Measurements from ENCODE around the gene VPS18. TPM values are rescaled to one million over a fixed set of nuclear protein-coding genes. Genes with fewer than 3 reads are reported as not detected.

VPS18 gene
- total RNA-seq, 2 experiments from 2014 or later = 17.8 to 18.4 TPM

- H3K9me3 Mint-ChIP-seq (ENCODE audit: insufficient read depth) = no peaks in the 10 kb centered on the region
- H3K36me3 Mint-ChIP-seq (ENCODE audit: low read depth) = no peaks in the 10 kb centered on the region
- no peak overlapping the region for H3K27ac Mint-ChIP-seq
- CTCF ChIA-PET = interaction anchor here (3.2 to 10.5 kb wide), 3 partner anchors 14 to 22 kb away, joined by 32 to 97 read pairs (median 75); no protein-coding TSS in a partner anchor
- peak overlapping the region; percentile 2 for H3K4me3 Mint-ChIP-seq
- DNase-seq (no peak), ATAC-seq (no peak)
- H3K4me1 Mint-ChIP-seq (ENCODE audit: low read depth) = peaks cover 51% of the 10 kb centered on the region
- H3K27me3 Mint-ChIP-seq (ENCODE audit: low read depth) = peaks cover 73% of the 10 kb centered on the region
- POLR2A ChIA-PET = no interaction called here
Observed at GRCh38 chr15:40926659-40927494, 32.6 kb downstream of the VPS18 start.

DNA sequence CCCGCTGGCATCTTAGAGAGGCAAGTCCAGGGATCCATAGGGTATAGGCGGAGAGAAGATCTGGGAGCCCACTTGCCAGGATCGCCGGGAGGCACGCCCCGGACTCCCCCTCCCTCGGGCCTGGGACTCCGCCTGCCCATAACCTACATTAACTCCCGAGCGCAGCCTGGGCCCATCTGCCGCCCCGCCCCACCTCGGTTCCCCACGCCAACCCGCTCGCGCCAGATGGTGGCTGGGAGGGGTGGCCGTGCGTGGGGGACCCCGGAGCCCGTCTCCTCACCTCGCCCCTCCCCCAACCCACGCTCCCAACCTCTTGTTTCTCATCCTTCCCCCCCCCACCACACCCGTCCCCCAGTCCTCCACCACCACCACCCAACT is 33.2 kb downstream of the VPS18 start:
- Mint-ChIP-seq H3K36me3 (ENCODE audit: low read depth) (no peaks in the 10 kb centered on the region), H3K27me3 (ENCODE audit: low read depth) (peaks cover 76% of the 10 kb centered on the region), H3K9me3 (ENCODE audit: insufficient read depth) (no peaks in the 10 kb centered on the region), H3K27ac (no peak overlapping the region), H3K4me1 (ENCODE audit: low read depth) (peaks cover 57% of the 10 kb centered on the region), H3K4me3 (peak overlapping the region; percentile 2)
- ChIA-PET POLR2A (no interaction called here), CTCF (interaction anchor here (6.8 to 10.5 kb wide), 2 partner anchors 14 to 22 kb away, joined by 75 to 97 read pairs; no protein-coding TSS in a partner anchor)
- no peak for DNase-seq
- ATAC-seq = no peak

GRCh38 chr15:40927873-40928806 is 33.9 kb downstream of the VPS18 start:
- H3K4me3 Mint-ChIP-seq = peak overlapping the region; percentile 50
- ChIA-PET CTCF (interaction anchor here (0.7 to 10.5 kb wide), 4 partner anchors 13 to 69 kb away, joined by 3 to 97 read pairs (median 40); no protein-coding TSS in a partner anchor), POLR2A (no interaction called here)
- DNase-seq (no peak), ATAC-seq (peak; percentile 11)
- H3K27ac Mint-ChIP-seq = no peak overlapping the region
- H3K9me3 Mint-ChIP-seq (ENCODE audit: insufficient read depth) = no peaks in the 10 kb centered on the region
- H3K36me3 Mint-ChIP-seq (ENCODE audit: low read depth) = no peaks in the 10 kb centered on the region
- peaks cover 57% of the 10 kb centered on the region for H3K4me1 Mint-ChIP-seq (ENCODE audit: low read depth)
- peaks cover 77% of the 10 kb centered on the region for H3K27me3 Mint-ChIP-seq (ENCODE audit: low read depth)

DNA sequence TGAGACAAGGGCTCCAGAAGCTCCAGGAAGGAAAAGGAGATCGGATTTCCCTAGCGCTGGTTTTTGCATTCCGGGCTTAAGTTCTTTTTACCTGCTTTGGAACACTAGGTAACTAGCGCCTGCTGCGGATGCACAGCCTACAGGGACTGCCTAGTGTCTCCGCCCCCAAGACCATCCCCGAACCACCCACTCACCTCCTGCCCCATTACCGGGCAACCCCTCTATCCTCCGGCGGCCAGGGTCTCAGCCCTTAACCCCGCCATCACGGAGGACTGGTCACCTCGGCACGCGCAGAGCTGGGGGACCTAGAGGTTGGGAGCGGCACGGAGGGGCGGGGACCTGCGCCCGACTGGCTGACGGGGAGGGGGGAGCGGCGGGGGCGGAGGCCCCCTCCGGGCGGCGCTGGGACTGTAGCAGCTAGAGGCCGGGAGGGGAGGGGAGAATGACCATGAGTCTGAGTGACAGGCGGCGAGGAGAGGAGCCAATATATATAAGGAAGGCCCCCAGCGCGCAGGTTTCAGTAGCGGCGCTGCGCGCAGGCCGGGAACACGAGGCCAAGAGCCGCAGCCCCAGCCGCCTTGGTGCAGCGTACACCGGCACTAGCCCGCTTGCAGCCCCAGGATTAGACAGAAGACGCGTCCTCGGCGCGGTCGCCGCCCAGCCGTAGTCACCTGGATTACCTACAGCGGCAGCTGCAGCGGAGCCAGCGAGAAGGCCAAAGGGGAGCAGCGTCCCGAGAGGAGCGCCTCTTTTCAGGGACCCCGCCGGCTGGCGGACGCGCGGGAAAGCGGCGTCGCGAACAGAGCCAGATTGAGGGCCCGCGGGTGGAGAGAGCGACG is 34.8 kb downstream of the VPS18 start, which contains the start of gene DLL4:
DLL4 (plus strand) TSS at position 520 of the 839 bp plus-strand sequence. CDS start 329 bp downstream, outside the sequence.
- no peaks in the 10 kb centered on the region for H3K9me3 Mint-ChIP-seq (ENCODE audit: insufficient read depth)
- H3K4me3 Mint-ChIP-seq = peak within 1 kb of the TSS; percentile 50
- CTCF ChIA-PET = interaction anchor here (0.7 to 10.5 kb wide), 9 partner anchors 9 to 306 kb away, joined by 3 to 97 read pairs (median 10); no protein-coding TSS in a partner anchor
- H3K27ac Mint-ChIP-seq = no peak within 1 kb of the TSS
- POLR2A ChIA-PET = no interaction called here
- ATAC-seq (peak; percentile 53), DNase-seq (peak; percentile 51)
- H3K36me3 Mint-ChIP-seq (ENCODE audit: low read depth) = no peaks in the 10 kb centered on the region
- H3K4me1 Mint-ChIP-seq (ENCODE audit: low read depth) = peaks cover 57% of the 10 kb centered on the region
- peaks cover 77% of the 10 kb centered on the region for H3K27me3 Mint-ChIP-seq (ENCODE audit: low read depth)

- ChIA-PET CTCF (interaction anchor here (0.6 to 10.5 kb wide), 21 partner anchors 8 to 305 kb away, joined by 3 to 97 read pairs (median 6); partner anchors contain the start of gene CHAC1), POLR2A (no interaction called here)
- Mint-ChIP-seq H3K27ac (no peak overlapping the region), H3K27me3 (ENCODE audit: low read depth) (peaks cover 70% of the 10 kb centered on the region), H3K9me3 (ENCODE audit: insufficient read depth) (no peaks in the 10 kb centered on the region), H3K4me1 (ENCODE audit: low read depth) (peaks cover 57% of the 10 kb centered on the region), H3K36me3 (ENCODE audit: low read depth) (no peaks in the 10 kb centered on the region), H3K4me3 (peak overlapping the region; percentile 22)
- ATAC-seq (peak; percentile 11), DNase-seq (no peak)
Observed at GRCh38 chr15:40929660-40930429, 35.6 kb downstream of the VPS18 start.

DNA sequence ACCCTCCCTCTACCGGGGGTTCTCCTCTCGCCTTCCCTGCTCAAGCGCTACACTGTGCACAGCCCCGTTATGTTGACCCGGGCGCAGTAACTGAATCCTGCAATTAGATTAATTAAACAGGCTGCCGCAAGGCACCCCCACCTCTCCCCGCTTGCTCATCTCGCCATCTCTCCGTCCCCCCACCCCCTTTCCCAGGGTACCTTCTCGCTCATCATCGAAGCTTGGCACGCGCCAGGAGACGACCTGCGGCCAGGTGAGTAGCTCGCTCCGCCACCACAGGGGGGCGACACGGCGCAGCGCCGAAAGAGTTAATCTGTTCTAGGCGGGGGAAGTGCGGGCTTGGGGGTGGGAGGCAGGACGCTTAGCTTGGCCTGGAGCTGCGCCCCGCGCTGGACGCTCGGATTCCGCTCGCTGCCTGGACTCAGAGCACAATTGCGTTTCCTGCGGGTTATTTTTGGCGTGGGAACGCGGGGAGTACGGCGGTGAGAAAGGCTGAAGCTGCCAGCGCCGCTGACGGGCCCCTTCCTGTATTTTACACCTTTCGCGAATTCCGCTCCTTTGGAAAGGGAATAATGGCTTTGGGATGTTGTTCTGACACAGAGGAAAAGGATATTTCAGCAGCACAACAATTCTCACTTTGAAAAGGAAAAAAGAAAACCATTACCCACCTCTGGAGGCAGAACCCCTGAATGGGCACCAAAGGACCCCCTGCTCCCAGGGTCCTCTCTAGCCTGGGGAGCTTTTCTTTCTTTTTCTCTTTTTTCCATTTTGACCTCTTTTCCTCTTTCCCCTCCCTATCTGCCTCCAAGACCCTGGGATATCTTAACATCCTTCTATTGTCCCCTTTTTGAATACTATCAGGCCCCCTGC is 36.4 kb downstream of the VPS18 start:
- peak; percentile 60 for DNase-seq
- H3K27me3 Mint-ChIP-seq (ENCODE audit: low read depth) = peaks cover 64% of the 10 kb centered on the region
- no peaks in the 10 kb centered on the region for H3K9me3 Mint-ChIP-seq (ENCODE audit: insufficient read depth)
- H3K36me3 Mint-ChIP-seq (ENCODE audit: low read depth) = no peaks in the 10 kb centered on the region
- ATAC-seq = peak; percentile 11
- H3K27ac Mint-ChIP-seq = no peak overlapping the region
- ChIA-PET POLR2A (interaction anchor here (0.6 kb wide), 1 partner anchor 875 kb away, joined by 4 read pairs; no protein-coding TSS in a partner anchor), CTCF (interaction anchor here (0.6 to 10.5 kb wide), 26 partner anchors 9 to 614 kb away, joined by 3 to 97 read pairs (median 5); partner anchors contain the start of genes CHAC1 and RPAP1)
- H3K4me1 Mint-ChIP-seq (ENCODE audit: low read depth) = peaks cover 52% of the 10 kb centered on the region
- H3K4me3 Mint-ChIP-seq = peak overlapping the region; percentile 22

- ChIA-PET CTCF (interaction anchor here (0.7 to 10.5 kb wide), 16 partner anchors 10 to 613 kb away, joined by 3 to 97 read pairs (median 8); partner anchors contain the start of genes CHAC1 and RPAP1), POLR2A (no interaction called here)
- Mint-ChIP-seq H3K27ac (no peak overlapping the region), H3K4me1 (ENCODE audit: low read depth) (peaks cover 48% of the 10 kb centered on the region), H3K9me3 (ENCODE audit: insufficient read depth) (no peaks in the 10 kb centered on the region), H3K4me3 (no peak overlapping the region), H3K27me3 (ENCODE audit: low read depth) (peaks cover 57% of the 10 kb centered on the region), H3K36me3 (ENCODE audit: low read depth) (no peaks in the 10 kb centered on the region)
- DNase-seq = no peak
- ATAC-seq = no peak
Observed at GRCh38 chr15:40931300-40932142, 37.3 kb downstream of the VPS18 start.

DNA sequence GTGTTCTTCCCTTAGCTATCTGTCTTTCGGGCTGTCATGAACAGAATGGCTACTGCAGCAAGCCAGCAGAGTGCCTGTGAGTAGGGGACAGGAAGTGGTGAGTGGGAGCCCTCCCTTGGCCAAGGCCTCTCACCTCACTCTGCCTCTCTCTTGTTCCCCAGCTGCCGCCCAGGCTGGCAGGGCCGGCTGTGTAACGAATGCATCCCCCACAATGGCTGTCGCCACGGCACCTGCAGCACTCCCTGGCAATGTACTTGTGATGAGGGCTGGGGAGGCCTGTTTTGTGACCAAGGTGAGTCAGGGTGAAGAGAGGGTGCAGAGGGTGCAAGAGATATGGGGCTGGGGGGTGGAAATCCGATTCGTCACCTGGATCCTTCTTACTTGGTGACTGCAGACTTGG is 37.9 kb downstream of the VPS18 start:
- ChIA-PET POLR2A (no interaction called here), CTCF (interaction anchor here (1.6 to 10.5 kb wide), 5 partner anchors 9 to 91 kb away, joined by 5 to 97 read pairs (median 13); no protein-coding TSS in a partner anchor)
- H3K4me3 Mint-ChIP-seq = no peak overlapping the region
- no peak overlapping the region for H3K27ac Mint-ChIP-seq
- H3K36me3 Mint-ChIP-seq (ENCODE audit: low read depth) = no peaks in the 10 kb centered on the region
- H3K27me3 Mint-ChIP-seq (ENCODE audit: low read depth) = peaks cover 51% of the 10 kb centered on the region
- no peak for DNase-seq
- H3K4me1 Mint-ChIP-seq (ENCODE audit: low read depth) = peaks cover 42% of the 10 kb centered on the region
- ATAC-seq = no peak
- H3K9me3 Mint-ChIP-seq (ENCODE audit: insufficient read depth) = no peaks in the 10 kb centered on the region
